Neural progenitor cell (in vitro differentiated cells): ENCODE data around the gene ACTL10. TPM values are rescaled to one million over a fixed set of nuclear protein-coding genes. Genes with fewer than 3 reads are reported as not detected.

Experiments
- DNase-seq: peaks from one replicate; pipeline ENCODE4 v3.0.0-alpha.2; 2016; ENCODE audit warnings: low spot score
- H2AFZ ChIP-seq: fragments of 200-600 bp; sonication (generic); replicated peaks from 2 replicates; pipeline ENCODE4 v1.6.1; 2016; ENCODE audit warnings: antibody characterized with exemption
- H3F3A ChIP-seq: fragments of 200-600 bp; sonication (generic); 2 replicates; pipeline ENCODE4 v1.6.1; 2016; ENCODE audit warnings: antibody characterized with exemption, low read depth
- H3K27ac ChIP-seq: fragments of 200-600 bp; sonication (generic); 2 replicates; pipeline ENCODE4 v1.5.1; 2016; ENCODE audit warnings: mild to moderate bottlenecking
- H3K27me3 ChIP-seq: fragments of 200-600 bp; sonication (generic); 2 replicates; pipeline ENCODE4 v1.6.1; 2016; ENCODE audit warnings: mild to moderate bottlenecking, moderate library complexity
- H3K36me3 ChIP-seq: fragments of 200-600 bp; sonication (generic); 2 replicates; pipeline ENCODE4 v1.5.1; 2016
- H3K4me1 ChIP-seq: fragments of 200-600 bp; sonication (generic); 2 replicates; pipeline ENCODE4 v1.6.1; 2016; ENCODE audit warnings: mixed run types
- H3K4me2 ChIP-seq: fragments of 200-600 bp; sonication (generic); 2 replicates; pipeline ENCODE4 v1.6.1; 2016
- H3K4me3 ChIP-seq: fragments of 200-600 bp; sonication (generic); 2 replicates; pipeline ENCODE4 v1.5.1; 2016
- H3K79me2 ChIP-seq: fragments of 200-600 bp; sonication (generic); 2 replicates; pipeline ENCODE4 v1.6.1; 2016; ENCODE audit warnings: low read depth
- H3K9ac ChIP-seq: fragments of 200-600 bp; sonication (generic); 2 replicates; pipeline ENCODE4 v1.6.1; 2016
- H3K9me3 ChIP-seq: fragments of 200-600 bp; sonication (generic); 2 replicates; pipeline ENCODE4 v1.5.1; 2016; ENCODE audit warnings: low read depth
- H4K20me1 ChIP-seq: fragments of 200-600 bp; sonication (generic); 2 replicates; pipeline ENCODE4 v1.6.1; 2016; ENCODE audit warnings: low read depth
- H3K27ac Mint-ChIP-seq: 3 replicates; pipeline ENCODE4 v1.8.0; 2021; ENCODE audit warnings: mixed read lengths
- H3K27me3 Mint-ChIP-seq: 2 replicates; pipeline ENCODE4 v1.8.0; 2022; ENCODE audit warnings: low read depth, mild to moderate bottlenecking, inconsistent platforms, moderate library complexity, mixed read lengths; ENCODE audit not compliant: insufficient read depth
- H3K36me3 Mint-ChIP-seq: 3 replicates; pipeline ENCODE4 v1.8.0; 2021; ENCODE audit warnings: mixed read lengths
- H3K4me1 Mint-ChIP-seq: 3 replicates; pipeline ENCODE4 v1.8.0; 2021; ENCODE audit warnings: mixed read lengths
- H3K4me3 Mint-ChIP-seq: 3 replicates; pipeline ENCODE4 v1.8.0; 2021; ENCODE audit warnings: mild to moderate bottlenecking, moderate library complexity, mixed read lengths
- H3K9me3 Mint-ChIP-seq: 3 replicates; pipeline ENCODE4 v1.8.0; 2020; ENCODE audit warnings: mixed read lengths
- EZH2 ChIP-seq: fragments of 200-600 bp; sonication (generic); IDR thresholded peaks from 2 replicates; pipeline ENCODE4 v1.6.1; 2017; ENCODE audit warnings: antibody characterized with exemption, mild to moderate bottlenecking, moderate library complexity
- EZH2phosphoT487 ChIP-seq: fragments of 200-600 bp; sonication (generic); IDR thresholded peaks from 2 replicates; pipeline ENCODE4 v1.6.1; 2017; ENCODE audit warnings: antibody characterized with exemption
- total RNA-seq: library from RNA; depleted of rRNA; stranded (reverse); fragments of >200 nt; gene quantifications from 2 replicates; pipeline ENCODE4 v1.2.3, GENCODE V29; 2015; ENCODE audit warnings: low replicate concordance
- TF ChIP-seq, protein P1 (sequence below): fragments of 200-600 bp; sonication (generic); IDR thresholded peaks from 2 replicates; pipeline ENCODE4 v1.5.1; 2017; ENCODE audit warnings: antibody characterized with exemption, mild to moderate bottlenecking

The ACTL10 gene
- total RNA-seq, 1 donor from 2014 or later: not detected

- H3K27me3 ChIP-seq: no peaks in the 10 kb centered on the region
- H3K79me2 ChIP-seq: peaks cover 22% of the 10 kb centered on the region
- peaks cover 80% of the 10 kb centered on the region for H4K20me1 ChIP-seq
- TF ChIP-seq EZH2 (no peak), EZH2phosphoT487 (no peak)
- TF ChIP-seq, protein P1, sequence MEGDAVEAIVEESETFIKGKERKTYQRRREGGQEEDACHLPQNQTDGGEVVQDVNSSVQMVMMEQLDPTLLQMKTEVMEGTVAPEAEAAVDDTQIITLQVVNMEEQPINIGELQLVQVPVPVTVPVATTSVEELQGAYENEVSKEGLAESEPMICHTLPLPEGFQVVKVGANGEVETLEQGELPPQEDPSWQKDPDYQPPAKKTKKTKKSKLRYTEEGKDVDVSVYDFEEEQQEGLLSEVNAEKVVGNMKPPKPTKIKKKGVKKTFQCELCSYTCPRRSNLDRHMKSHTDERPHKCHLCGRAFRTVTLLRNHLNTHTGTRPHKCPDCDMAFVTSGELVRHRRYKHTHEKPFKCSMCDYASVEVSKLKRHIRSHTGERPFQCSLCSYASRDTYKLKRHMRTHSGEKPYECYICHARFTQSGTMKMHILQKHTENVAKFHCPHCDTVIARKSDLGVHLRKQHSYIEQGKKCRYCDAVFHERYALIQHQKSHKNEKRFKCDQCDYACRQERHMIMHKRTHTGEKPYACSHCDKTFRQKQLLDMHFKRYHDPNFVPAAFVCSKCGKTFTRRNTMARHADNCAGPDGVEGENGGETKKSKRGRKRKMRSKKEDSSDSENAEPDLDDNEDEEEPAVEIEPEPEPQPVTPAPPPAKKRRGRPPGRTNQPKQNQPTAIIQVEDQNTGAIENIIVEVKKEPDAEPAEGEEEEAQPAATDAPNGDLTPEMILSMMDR: no peak
- no peak for DNase-seq
- H2AFZ ChIP-seq: no peak overlapping the region
- Mint-ChIP-seq H3K9me3 (no peaks in the 10 kb centered on the region), H3K27ac (no peak overlapping the region), H3K4me3 (no peak overlapping the region), H3K27me3 (peaks cover 5% of the 10 kb centered on the region), H3K36me3 (peaks cover 5% of the 10 kb centered on the region), H3K4me1 (peaks cover 43% of the 10 kb centered on the region)
- H3K9ac ChIP-seq: no peak overlapping the region
- H3F3A ChIP-seq: peaks cover 27% of the 10 kb centered on the region
- H3K4me2 ChIP-seq: no peak overlapping the region
- H3K4me1 ChIP-seq: peaks cover 16% of the 10 kb centered on the region
- H3K4me3 ChIP-seq: no peak overlapping the region
- no peaks in the 10 kb centered on the region for H3K36me3 ChIP-seq
- no peak overlapping the region for H3K27ac ChIP-seq
- H3K9me3 ChIP-seq: no peaks in the 10 kb centered on the region
These were observed 11.4 kb downstream of the ACTL10 start for GRCh38 chr20:33677991-33678702.

GRCh38 chr20:33679758-33680485, 13.2 kb downstream of the ACTL10 start:
- H3K9me3 ChIP-seq: no peaks in the 10 kb centered on the region
- H3K4me2 ChIP-seq: no peak overlapping the region
- no peaks in the 10 kb centered on the region for H3K36me3 ChIP-seq
- no peak for DNase-seq
- H3K4me3 ChIP-seq: no peak overlapping the region
- peaks cover 40% of the 10 kb centered on the region for H3K79me2 ChIP-seq
- no peak overlapping the region for H3K9ac ChIP-seq
- H3K4me1 ChIP-seq: peaks cover 17% of the 10 kb centered on the region
- H2AFZ ChIP-seq: no peak overlapping the region
- Mint-ChIP-seq H3K9me3 (no peaks in the 10 kb centered on the region), H3K36me3 (peaks cover 5% of the 10 kb centered on the region), H3K27ac (no peak overlapping the region), H3K4me3 (no peak overlapping the region), H3K27me3 (peaks cover under 1% of the 10 kb centered on the region), H3K4me1 (peaks cover 42% of the 10 kb centered on the region)
- TF ChIP-seq EZH2phosphoT487 (no peak), EZH2 (no peak)
- TF ChIP-seq, protein P1: no peak
- H3K27me3 ChIP-seq: no peaks in the 10 kb centered on the region
- peaks cover 92% of the 10 kb centered on the region for H4K20me1 ChIP-seq
- H3F3A ChIP-seq: peaks cover 24% of the 10 kb centered on the region
- no peak overlapping the region for H3K27ac ChIP-seq

- no peak for DNase-seq
- peaks cover 92% of the 10 kb centered on the region for H4K20me1 ChIP-seq
- H3F3A ChIP-seq: peaks cover 24% of the 10 kb centered on the region
- TF ChIP-seq, protein P1: no peak
- no peak for TF ChIP-seq EZH2phosphoT487
- TF ChIP-seq EZH2: no peak
- no peak overlapping the region for H3K27ac Mint-ChIP-seq
- H3K9me3 ChIP-seq: no peaks in the 10 kb centered on the region
- no peaks in the 10 kb centered on the region for H3K27me3 Mint-ChIP-seq
- no peak overlapping the region for H2AFZ ChIP-seq
- no peak overlapping the region for H3K4me2 ChIP-seq
- H3K9me3 Mint-ChIP-seq: no peaks in the 10 kb centered on the region
- no peaks in the 10 kb centered on the region for H3K36me3 ChIP-seq
- no peak overlapping the region for H3K4me3 Mint-ChIP-seq
- H3K27me3 ChIP-seq: no peaks in the 10 kb centered on the region
- no peak overlapping the region for H3K9ac ChIP-seq
- peaks cover 5% of the 10 kb centered on the region for H3K36me3 Mint-ChIP-seq
- H3K4me3 ChIP-seq: no peak overlapping the region
- peaks cover 16% of the 10 kb centered on the region for H3K4me1 ChIP-seq
- H3K79me2 ChIP-seq: peaks cover 47% of the 10 kb centered on the region
- H3K27ac ChIP-seq: no peak overlapping the region
- H3K4me1 Mint-ChIP-seq: peaks cover 37% of the 10 kb centered on the region
These were observed 13.9 kb downstream of the ACTL10 start for GRCh38 chr20:33680686-33681085.
